Measurements from ENCODE around the gene YJEFN3. TPM values are rescaled to one million over a fixed set of nuclear protein-coding genes. Genes with fewer than 3 reads are reported as not detected.

The YJEFN3 gene
- total and polyA plus RNA-seq, 7 donors, result 1.00 to 2.9 (median 1.4) TPM

DNA sequence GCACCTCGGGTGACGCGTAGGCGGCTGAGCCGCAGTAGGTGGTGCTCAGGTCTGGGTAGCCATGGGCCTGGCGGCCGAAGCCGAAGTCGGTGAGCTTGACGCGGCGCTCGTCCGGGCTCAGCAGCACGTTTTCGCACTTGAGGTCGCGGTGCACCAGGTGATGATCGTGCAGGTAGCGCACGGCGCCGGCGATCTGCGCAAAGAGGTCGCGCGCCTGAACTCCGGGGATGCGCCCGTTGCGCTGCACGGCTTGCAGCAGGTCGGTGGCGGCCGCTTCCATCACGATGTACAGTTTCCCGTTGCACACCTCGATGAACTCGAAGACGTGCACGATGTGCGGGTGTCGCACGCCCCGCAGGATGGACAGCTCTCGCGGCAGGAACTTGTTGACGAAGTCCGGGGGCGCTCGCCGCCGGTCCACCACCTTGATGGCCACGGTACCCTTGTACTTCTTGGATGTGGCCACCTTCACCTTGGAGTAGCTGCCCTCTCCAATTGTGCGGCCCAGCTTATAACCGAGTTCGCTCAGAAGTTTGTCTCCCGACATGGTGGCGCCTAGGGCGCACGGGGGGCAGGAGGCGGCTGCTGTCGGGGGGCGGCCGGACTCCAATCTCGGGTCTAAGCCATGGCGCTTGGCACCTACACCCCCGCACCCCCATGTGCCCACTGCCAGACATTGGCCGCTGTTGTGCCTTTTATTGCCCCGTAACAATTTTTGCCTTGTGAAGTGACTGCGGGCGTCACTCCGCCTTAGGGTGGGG is 13.7 kb upstream of the YJEFN3 start, which contains the start of gene TSSK6:
Gene TSSK6, minus strand, starts transcription at position 668 of the 761 bp plus-strand sequence. Its CDS starts 121 bp downstream, at position 547.
- Histone ChIP-seq H3K27me3 (ENCODE audit: insufficient read depth in 3 of 3, low read length in 2 of 3) (no peaks in the 10 kb centered on the region), H3K36me3 (ENCODE audit: insufficient read depth in 1 of 2, low read depth in 1 of 2) (peaks cover 0 to 12% of the 10 kb centered on the region in 2 donors), H3K4me3 (peak within 1 kb of the TSS; percentile 76), H3K27ac (peak within 1 kb of the TSS; percentile 85), H3K4me1 (peaks cover 16% of the 10 kb centered on the region), H3K9me3 (no peaks in the 10 kb centered on the region)
- WGBS, 3 donors, result 83 to 88% (median 83%) methylated on average over 73 to 74 of the region's 74 CpGs
- intact Hi-C loops (cut with DNase I), result no loop called here
- ATAC-seq, result peak in 1 of 4 donors; percentile 2
- TF ChIP-seq, protein P1, sequence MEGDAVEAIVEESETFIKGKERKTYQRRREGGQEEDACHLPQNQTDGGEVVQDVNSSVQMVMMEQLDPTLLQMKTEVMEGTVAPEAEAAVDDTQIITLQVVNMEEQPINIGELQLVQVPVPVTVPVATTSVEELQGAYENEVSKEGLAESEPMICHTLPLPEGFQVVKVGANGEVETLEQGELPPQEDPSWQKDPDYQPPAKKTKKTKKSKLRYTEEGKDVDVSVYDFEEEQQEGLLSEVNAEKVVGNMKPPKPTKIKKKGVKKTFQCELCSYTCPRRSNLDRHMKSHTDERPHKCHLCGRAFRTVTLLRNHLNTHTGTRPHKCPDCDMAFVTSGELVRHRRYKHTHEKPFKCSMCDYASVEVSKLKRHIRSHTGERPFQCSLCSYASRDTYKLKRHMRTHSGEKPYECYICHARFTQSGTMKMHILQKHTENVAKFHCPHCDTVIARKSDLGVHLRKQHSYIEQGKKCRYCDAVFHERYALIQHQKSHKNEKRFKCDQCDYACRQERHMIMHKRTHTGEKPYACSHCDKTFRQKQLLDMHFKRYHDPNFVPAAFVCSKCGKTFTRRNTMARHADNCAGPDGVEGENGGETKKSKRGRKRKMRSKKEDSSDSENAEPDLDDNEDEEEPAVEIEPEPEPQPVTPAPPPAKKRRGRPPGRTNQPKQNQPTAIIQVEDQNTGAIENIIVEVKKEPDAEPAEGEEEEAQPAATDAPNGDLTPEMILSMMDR (IDR thresholded peaks at IDR 0.05), result no peak
- peak in 1 of 2 donors; percentile 70 for DNase-seq

DNA sequence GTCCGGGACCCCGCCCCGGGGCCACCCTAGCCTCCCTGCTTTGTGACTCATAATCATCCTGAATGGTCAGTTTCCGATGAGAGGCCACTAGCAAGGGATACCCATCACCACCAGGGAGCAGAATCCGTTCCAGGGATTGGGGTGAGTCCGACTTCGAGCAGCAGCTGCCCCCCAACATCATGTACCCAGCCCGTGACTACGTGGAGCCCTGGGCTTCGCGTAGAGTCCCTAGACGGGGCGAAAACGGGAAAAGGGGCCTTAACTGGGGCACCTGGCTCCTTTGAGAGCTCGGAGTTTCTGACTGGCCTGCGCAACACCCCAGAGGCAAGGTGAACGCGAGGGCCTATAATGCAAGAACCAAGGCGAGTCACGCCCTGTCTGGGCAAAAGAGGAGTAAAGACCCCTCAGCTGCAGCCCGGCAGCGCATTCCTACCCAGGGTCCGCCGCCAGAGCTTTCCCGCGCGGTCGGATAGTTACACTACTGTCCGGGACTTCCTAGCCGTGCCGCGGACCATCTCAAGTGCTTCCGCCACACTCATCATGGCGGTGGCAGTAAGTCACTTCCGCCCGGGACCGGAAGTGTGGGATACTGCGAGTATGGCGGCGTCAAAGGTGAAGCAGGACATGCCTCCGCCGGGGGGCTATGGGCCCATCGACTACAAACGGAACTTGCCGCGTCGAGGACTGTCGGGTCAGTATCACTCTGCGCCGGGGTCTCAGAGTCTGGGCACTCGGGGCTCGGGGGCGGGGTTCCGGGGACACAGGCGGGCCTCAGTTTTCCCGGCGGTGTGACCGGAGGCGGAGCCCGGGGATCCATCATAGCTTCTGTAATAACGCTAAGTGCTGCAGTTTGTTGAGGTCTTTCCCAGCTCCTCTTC is 12.8 kb upstream of the YJEFN3 start, which contains the start of gene NDUFA13:
Gene NDUFA13, plus strand, starts transcription at position 584 of the 878 bp plus-strand sequence. Its CDS starts 14 bp downstream, at position 598.
- no peaks in the 10 kb centered on the region for H3K9me3 ChIP-seq
- TF ChIP-seq, protein P1 (IDR thresholded peaks at IDR 0.05), result peak; percentile 9
- peak within 1 kb of the TSS; percentile 76 for H3K4me3 ChIP-seq
- DNase-seq (peak; percentile 93 to 96), ATAC-seq (peak; percentile 90 to 95 (median 93))
- WGBS, 3 donors, result 5 to 6% (median 5%) methylated on average over 61 of the region's 61 CpGs
- H3K27ac ChIP-seq, result peak within 1 kb of the TSS; percentile 85
- intact Hi-C loops (cut with DNase I), result no loop called here
- H3K27me3 ChIP-seq (ENCODE audit: insufficient read depth in 3 of 3, low read length in 2 of 3), result no peaks in the 10 kb centered on the region
- H3K4me1 ChIP-seq, result peaks cover 22% of the 10 kb centered on the region
- peaks cover 0 to 20% of the 10 kb centered on the region in 2 donors for H3K36me3 ChIP-seq (ENCODE audit: insufficient read depth in 1 of 2, low read depth in 1 of 2)

DNA sequence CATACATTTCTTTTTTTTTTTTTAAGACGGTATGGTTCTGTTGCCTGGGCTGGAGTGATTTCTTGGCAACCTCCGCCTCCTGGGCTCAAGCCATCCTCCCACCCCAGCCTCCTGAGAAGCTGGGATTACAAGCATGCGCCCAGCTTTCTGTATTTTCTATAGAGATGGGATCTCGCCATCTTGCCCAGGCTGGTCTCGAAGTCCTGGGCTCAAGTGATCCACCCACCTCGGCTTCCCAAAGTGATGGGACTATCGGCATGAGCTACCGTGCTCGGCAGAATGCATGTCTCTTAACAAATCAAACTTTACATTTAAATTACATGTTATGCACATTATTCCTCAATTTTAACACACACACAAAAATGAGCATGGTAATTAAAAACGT is 11.5 kb upstream of the YJEFN3 start:
- peaks cover 0 to 22% of the 10 kb centered on the region in 2 donors for H3K36me3 ChIP-seq (ENCODE audit: insufficient read depth in 1 of 2, low read depth in 1 of 2)
- ATAC-seq (no peak), DNase-seq (no peak)
- TF ChIP-seq, protein P1 (IDR thresholded peaks at IDR 0.05), result no peak
- peak overlapping the region; percentile 76 for H3K4me3 ChIP-seq
- H3K27me3 ChIP-seq (ENCODE audit: insufficient read depth in 3 of 3, low read length in 2 of 3), result no peaks in the 10 kb centered on the region
- 75 to 83% (median 75%) methylated on average over 10 of the region's 10 CpGs for WGBS, 3 donors
- H3K27ac ChIP-seq, result no peak overlapping the region
- no peaks in the 10 kb centered on the region for H3K9me3 ChIP-seq
- intact Hi-C loops (cut with DNase I), result no loop called here
- peaks cover 24% of the 10 kb centered on the region for H3K4me1 ChIP-seq

DNA sequence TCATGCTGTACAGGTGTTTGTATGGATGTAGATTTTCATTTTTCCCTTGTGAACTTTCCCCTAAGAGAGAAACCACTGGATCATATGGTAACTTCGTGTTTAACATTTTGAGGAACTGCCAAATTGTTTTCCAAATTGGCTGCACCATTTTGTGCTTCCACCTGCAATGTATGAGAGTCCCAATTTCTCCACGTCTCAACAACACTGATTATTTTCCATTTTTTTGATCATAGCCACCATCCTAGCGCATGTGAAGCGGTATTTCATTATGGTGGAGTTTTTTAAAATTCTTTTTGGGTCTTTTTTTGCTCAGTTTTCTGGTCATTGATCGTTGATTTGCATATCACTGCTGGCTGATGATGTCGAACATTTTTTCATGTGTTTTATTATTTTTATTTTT is 7.7 kb upstream of the YJEFN3 start:
- H3K4me1 ChIP-seq, result peaks cover 24% of the 10 kb centered on the region
- no peak overlapping the region for H3K27ac ChIP-seq
- peaks cover 0 to 38% of the 10 kb centered on the region in 2 donors for H3K36me3 ChIP-seq (ENCODE audit: insufficient read depth in 1 of 2, low read depth in 1 of 2)
- TF ChIP-seq, protein P1 (IDR thresholded peaks at IDR 0.05), result no peak
- intact Hi-C loops (cut with DNase I), result no loop called here
- H3K9me3 ChIP-seq, result no peaks in the 10 kb centered on the region
- H3K27me3 ChIP-seq (ENCODE audit: insufficient read depth in 3 of 3, low read length in 2 of 3), result no peaks in the 10 kb centered on the region
- ATAC-seq (no peak), DNase-seq (no peak)
- 72 to 79% (median 73%) methylated on average over 6 of the region's 6 CpGs for WGBS, 3 donors
- no peak overlapping the region for H3K4me3 ChIP-seq

Measured in psoas muscle (tissue), 8 donors.